GM12892 (cell line): ENCODE measurements around the gene VPS18.
A peak's percentile ranks its signal among the peaks of the same experiment; 100 is the strongest.

Experiments
- DNase-seq: peaks from one replicate; pipeline ENCODE4 v3.0.0; 2011; ENCODE audit not compliant: insufficient read length
- FAIRE-seq: peaks from 2 replicates; lab custom pipeline; 2011; peaks lifted over from hg19 to GRCh38; lab: Jason Lieb, UNC
- POLR2A ChIP-seq: IDR thresholded peaks from 2 replicates; pipeline ENCODE4 v1.6.1; 2011; ENCODE audit warnings: low read depth, low read length, control low read depth
- POLR2AphosphoS5 ChIP-seq: IDR thresholded peaks from 2 replicates; pipeline ENCODE4 v1.6.1; 2011; ENCODE audit warnings: low read depth, low read length, control low read depth
- TAF1 ChIP-seq: IDR thresholded peaks from 2 replicates; pipeline ENCODE4 v1.6.1; 2011; ENCODE audit warnings: low read depth, mild to moderate bottlenecking, control low read depth, low read length, borderline replicate concordance

VPS18 gene

DNA sequence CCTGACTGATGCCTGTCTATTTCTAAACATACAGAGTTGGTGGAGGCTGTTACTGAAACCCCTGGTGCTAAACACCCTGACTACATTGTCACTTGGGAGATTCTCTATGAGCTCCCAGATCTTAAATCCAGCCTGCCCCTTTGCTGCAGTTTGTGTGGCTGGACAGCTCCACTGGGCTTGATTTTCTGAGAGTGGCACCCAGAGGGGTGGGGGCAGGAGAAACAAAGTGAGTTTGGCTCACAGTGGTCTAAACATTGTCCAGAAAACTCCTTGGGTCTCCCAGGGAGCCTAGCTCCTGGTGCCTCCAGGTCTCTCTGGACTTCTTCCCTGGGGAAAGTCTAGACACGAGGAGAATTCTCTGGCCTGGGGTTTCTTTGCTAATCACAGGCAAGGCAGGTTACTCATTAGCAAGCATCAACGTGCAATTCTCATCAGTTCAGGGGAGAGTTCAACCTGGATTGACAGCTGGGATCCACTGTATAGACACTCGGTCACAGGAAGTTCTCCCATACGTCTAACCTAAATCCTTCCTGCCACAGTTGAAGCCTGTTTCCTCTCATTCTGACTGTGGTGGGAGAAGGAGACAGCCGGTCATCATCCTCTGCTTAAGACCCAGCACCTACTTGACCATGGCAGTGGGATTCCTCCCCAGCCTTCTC, 27.8 kb downstream of the VPS18 start:
- DNase-seq (no peak), FAIRE-seq (no peak)
- TF ChIP-seq TAF1 (no peak), POLR2AphosphoS5 (no peak), POLR2A (no peak)

DNA sequence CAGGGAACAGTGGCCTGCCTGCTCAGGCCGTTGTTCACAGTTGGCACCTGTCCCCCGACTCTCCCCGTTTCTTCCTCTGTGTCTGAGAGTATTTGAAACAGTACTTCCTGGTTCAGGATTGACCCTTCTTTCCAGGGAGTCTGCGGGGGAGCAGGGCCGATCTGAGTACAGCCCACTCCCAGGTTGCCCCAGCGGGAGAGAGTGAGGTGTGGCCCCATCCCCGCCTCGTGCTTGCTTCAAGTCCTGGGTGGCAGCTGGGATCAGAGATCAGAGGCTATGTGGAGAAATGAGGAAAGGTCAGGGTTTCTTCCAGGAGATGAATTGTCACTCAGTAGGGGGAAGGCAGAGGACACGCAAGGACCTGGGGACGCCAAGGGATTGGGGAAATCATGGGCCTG, 28.4 kb downstream of the VPS18 start:
- DNase-seq (no peak), FAIRE-seq (no peak)
- TF ChIP-seq POLR2A = no peak
- TF ChIP-seq POLR2AphosphoS5 = no peak
- TF ChIP-seq TAF1 = no peak

DNA sequence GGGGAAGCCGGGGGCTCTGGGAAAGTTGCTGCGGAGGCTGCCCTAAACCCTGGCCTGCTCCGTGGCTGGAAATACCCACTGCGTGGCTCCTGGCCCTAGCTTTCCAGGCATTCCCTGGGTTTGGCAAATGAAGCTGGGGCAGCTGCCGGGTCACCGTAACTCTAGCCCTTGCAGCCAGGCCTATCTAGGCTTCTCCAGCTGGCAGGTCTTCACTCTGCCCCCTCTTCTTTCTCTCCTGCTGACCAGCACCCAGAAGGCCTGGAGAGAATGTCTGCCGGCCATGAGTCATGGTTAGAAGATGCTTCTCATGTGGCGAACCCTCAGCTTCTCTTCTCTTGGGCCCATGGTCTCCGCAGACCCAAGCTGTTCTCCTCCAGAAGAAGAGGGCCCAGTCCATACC, 29.3 kb downstream of the VPS18 start:
- no peak for DNase-seq
- no peak for FAIRE-seq
- TF ChIP-seq POLR2A (no peak), POLR2AphosphoS5 (no peak)

DNA sequence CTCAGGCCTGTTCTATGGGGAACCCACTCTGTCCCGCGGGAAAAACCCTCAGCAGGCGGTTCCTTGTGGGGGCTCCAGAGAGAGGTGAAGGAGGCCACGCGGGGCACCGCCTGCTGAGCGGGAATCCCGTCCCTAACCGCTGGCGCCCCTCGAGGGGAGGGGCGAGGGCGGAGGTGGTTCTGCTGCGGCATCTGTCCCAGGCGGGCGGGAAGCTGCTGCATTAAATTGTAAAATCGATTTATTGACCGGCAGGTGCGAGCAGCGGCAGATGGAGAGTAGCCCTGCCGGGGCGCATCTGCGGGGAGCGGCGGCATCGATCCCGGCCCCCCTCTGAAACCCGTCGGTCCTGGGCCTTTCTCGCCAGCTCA, 31.2 kb downstream of the VPS18 start:
- FAIRE-seq (no peak), DNase-seq (no peak)
- TF ChIP-seq POLR2A (no peak), POLR2AphosphoS5 (no peak), TAF1 (no peak)

- FAIRE-seq (no peak), DNase-seq (no peak)
- TF ChIP-seq TAF1 = no peak
- TF ChIP-seq POLR2A = no peak
Observed at GRCh38 chr15:40925863-40926658, 31.8 kb downstream of the VPS18 start.

GRCh38 chr15:40926659-40927494, 32.6 kb downstream of the VPS18 start:
- FAIRE-seq (no peak), DNase-seq (no peak)
- TF ChIP-seq POLR2AphosphoS5 (no peak), TAF1 (no peak), POLR2A (no peak)

DNA sequence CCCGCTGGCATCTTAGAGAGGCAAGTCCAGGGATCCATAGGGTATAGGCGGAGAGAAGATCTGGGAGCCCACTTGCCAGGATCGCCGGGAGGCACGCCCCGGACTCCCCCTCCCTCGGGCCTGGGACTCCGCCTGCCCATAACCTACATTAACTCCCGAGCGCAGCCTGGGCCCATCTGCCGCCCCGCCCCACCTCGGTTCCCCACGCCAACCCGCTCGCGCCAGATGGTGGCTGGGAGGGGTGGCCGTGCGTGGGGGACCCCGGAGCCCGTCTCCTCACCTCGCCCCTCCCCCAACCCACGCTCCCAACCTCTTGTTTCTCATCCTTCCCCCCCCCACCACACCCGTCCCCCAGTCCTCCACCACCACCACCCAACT, 33.2 kb downstream of the VPS18 start:
- TF ChIP-seq TAF1 = no peak
- TF ChIP-seq POLR2AphosphoS5 = no peak
- no peak for TF ChIP-seq POLR2A
- FAIRE-seq (no peak), DNase-seq (no peak)

GRCh38 chr15:40927873-40928806, 33.9 kb downstream of the VPS18 start:
- no peak for FAIRE-seq
- no peak for DNase-seq
- TF ChIP-seq POLR2A (no peak), TAF1 (no peak), POLR2AphosphoS5 (no peak)

DNA sequence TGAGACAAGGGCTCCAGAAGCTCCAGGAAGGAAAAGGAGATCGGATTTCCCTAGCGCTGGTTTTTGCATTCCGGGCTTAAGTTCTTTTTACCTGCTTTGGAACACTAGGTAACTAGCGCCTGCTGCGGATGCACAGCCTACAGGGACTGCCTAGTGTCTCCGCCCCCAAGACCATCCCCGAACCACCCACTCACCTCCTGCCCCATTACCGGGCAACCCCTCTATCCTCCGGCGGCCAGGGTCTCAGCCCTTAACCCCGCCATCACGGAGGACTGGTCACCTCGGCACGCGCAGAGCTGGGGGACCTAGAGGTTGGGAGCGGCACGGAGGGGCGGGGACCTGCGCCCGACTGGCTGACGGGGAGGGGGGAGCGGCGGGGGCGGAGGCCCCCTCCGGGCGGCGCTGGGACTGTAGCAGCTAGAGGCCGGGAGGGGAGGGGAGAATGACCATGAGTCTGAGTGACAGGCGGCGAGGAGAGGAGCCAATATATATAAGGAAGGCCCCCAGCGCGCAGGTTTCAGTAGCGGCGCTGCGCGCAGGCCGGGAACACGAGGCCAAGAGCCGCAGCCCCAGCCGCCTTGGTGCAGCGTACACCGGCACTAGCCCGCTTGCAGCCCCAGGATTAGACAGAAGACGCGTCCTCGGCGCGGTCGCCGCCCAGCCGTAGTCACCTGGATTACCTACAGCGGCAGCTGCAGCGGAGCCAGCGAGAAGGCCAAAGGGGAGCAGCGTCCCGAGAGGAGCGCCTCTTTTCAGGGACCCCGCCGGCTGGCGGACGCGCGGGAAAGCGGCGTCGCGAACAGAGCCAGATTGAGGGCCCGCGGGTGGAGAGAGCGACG, 34.8 kb downstream of the VPS18 start, which contains the start of gene DLL4:
Gene DLL4, plus strand, starts transcription at position 520 of the 839 bp plus-strand sequence. CDS start 329 bp downstream, outside the sequence.
- no peak for FAIRE-seq
- DNase-seq = no peak
- TF ChIP-seq POLR2AphosphoS5 = no peak
- TF ChIP-seq POLR2A = peak; percentile 41; the same call in 1 of the 2 replicates
- TF ChIP-seq TAF1 = no peak

DNA sequence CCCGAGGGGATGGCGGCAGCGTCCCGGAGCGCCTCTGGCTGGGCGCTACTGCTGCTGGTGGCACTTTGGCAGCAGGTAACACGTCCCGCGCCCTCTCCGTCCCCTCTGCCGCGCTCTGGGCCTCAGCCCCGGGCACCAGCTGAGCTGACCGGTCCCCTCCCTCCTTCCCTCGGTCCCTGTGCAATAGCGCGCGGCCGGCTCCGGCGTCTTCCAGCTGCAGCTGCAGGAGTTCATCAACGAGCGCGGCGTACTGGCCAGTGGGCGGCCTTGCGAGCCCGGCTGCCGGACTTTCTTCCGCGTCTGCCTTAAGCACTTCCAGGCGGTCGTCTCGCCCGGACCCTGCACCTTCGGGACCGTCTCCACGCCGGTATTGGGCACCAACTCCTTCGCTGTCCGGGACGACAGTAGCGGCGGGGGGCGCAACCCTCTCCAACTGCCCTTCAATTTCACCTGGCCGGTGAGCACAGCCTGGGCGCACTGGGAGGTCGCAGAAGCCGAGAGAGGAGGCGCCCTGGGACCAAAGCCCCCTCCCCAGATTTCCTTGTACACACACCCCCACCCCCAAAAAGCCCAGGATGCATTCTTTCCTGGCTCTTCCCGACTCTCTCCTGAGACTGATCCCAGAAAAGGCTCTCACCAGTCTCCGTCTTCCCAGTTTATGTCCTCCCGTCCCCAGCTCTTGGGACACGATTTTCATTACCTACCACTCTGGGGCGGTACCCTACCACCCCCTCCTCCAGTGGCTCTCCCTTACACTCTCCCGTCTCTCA, 35.6 kb downstream of the VPS18 start:
- no peak for DNase-seq
- no peak for FAIRE-seq
- TF ChIP-seq TAF1 (no peak), POLR2AphosphoS5 (no peak), POLR2A (no peak)
